Caco-2 (cell line): ENCODE measurements around the gene UBE2F. TPM values are rescaled to one million over a fixed set of nuclear protein-coding genes. Genes with fewer than 3 reads are reported as not detected.

Source experiments
- BruUV-seq: library from RNA; stranded (reverse); fragments of 400-500 nt; replicated peaks from 2 replicates; lab custom pipeline; 2021; lab: Mats Ljungman, UMichigan
- CTCF ChIA-PET: fragments of 300-600 bp; sonication (Branson Sonifier 250); formaldehyde crosslinking; loops from one replicate; lab custom pipeline; 2022; ENCODE audit warnings: antibody characterized with exemption; lab: Charles Lee
- POLR2A ChIA-PET: fragments of 300-600 bp; sonication (Branson Sonifier 250); formaldehyde crosslinking; loops from one replicate; lab custom pipeline; 2022; ENCODE audit warnings: antibody characterized with exemption; lab: Charles Lee
- DNase-seq, 2 experiments: peaks; one replicate each; pipeline versions ENCODE4 v3.0.0 to v3.0.0-alpha.2; 2020 to 2022
- H3K27me3 ChIP-seq: replicated peaks from 2 replicates; pipeline ENCODE4 v1.6.0; 2011; ENCODE audit warnings: low read length; ENCODE audit not compliant: control insufficient read depth, insufficient read depth
- H3K36me3 ChIP-seq: 2 replicates; pipeline ENCODE4 v1.5.1; 2011; ENCODE audit warnings: low read length; ENCODE audit not compliant: control insufficient read depth, insufficient read depth
- H3K4me1 ChIP-seq: fragments of 250-450 bp; sonication (Bioruptor Pico); 2 replicates; pipeline ENCODE4 v1.5.1; 2020; ENCODE audit warnings: mild to moderate bottlenecking
- H3K4me3 ChIP-seq: 2 replicates; pipeline ENCODE4 v1.5.1; 2011; ENCODE audit warnings: low read depth, mild to moderate bottlenecking, control low read depth, low read length
- H3K9me3 ChIP-seq: fragments of 250-450 bp; sonication (Bioruptor Pico); 2 replicates; pipeline ENCODE4 v1.5.1; 2020; ENCODE audit warnings: mild to moderate bottlenecking, moderate library complexity
- H3K27ac Mint-ChIP-seq: one replicate; pipeline ENCODE4 v1.8.0; 2022; ENCODE audit warnings: mixed read lengths; ENCODE audit not compliant: unreplicated experiment
- H3K27me3 Mint-ChIP-seq: one replicate; pipeline ENCODE4 v1.8.0; 2022; ENCODE audit warnings: mixed read lengths; ENCODE audit not compliant: insufficient read depth, unreplicated experiment
- H3K36me3 Mint-ChIP-seq: one replicate; pipeline ENCODE4 v1.8.0; 2022; ENCODE audit warnings: mild to moderate bottlenecking, mixed read lengths; ENCODE audit not compliant: insufficient read depth, unreplicated experiment
- H3K4me1 Mint-ChIP-seq: one replicate; pipeline ENCODE4 v1.8.0; 2022; ENCODE audit warnings: low read depth, mixed read lengths; ENCODE audit not compliant: unreplicated experiment
- H3K4me3 Mint-ChIP-seq: one replicate; pipeline ENCODE4 v1.8.0; 2022; ENCODE audit warnings: mild to moderate bottlenecking, moderate library complexity, mixed read lengths; ENCODE audit not compliant: unreplicated experiment
- H3K9me3 Mint-ChIP-seq: one replicate; pipeline ENCODE4 v1.8.0; 2022; ENCODE audit warnings: mixed read lengths; ENCODE audit not compliant: unreplicated experiment
- intact Hi-C: fragments of 100-400 bp; cut with micrococcal nuclease; formaldehyde crosslinking; loops from one replicate; pipeline ENCODE4 v1.10.0; 2022; ENCODE audit not compliant: unreplicated experiment
- total RNA-seq: library from RNA; stranded (reverse); gene quantifications from 2 replicates; pipeline ENCODE4 v1.2.3, GENCODE V29; 2022
- TF ChIP-seq, protein P1 (sequence below), 2 experiments: fragments of 200-600 bp in 1 of 2; IDR thresholded peaks; 1 replicate in 1 of 2; 2 replicates in 1 of 2; pipeline versions ENCODE4 v1.5.1 to v1.8.0; 2011 to 2022; ENCODE audit warnings: antibody characterized with exemption in 1 of 2, control low read depth in 1 of 2, inconsistent platforms in 1 of 2, low read depth in 1 of 2, low read length in 1 of 2, mild to moderate bottlenecking in 1 of 2, moderate library complexity in 1 of 2; ENCODE audit not compliant: insufficient read depth in 1 of 2, severe bottlenecking in 1 of 2, unreplicated experiment in 1 of 2

Gene UBE2F
- total RNA-seq, 1 experiment from 2014 or later: 38.9 TPM

GRCh38 chr2:238038203-238038602 lies 71.4 kb downstream of the UBE2F start:
- Histone ChIP-seq H3K4me1 (no peaks in the 10 kb centered on the region), H3K9me3 (no peaks in the 10 kb centered on the region), H3K36me3 (no peaks in the 10 kb centered on the region), H3K4me3 (no peak overlapping the region), H3K27me3 (no peaks in the 10 kb centered on the region)
- peaks cover 25% of the 10 kb centered on the region for H3K36me3 Mint-ChIP-seq
- TF ChIP-seq, protein P1, sequence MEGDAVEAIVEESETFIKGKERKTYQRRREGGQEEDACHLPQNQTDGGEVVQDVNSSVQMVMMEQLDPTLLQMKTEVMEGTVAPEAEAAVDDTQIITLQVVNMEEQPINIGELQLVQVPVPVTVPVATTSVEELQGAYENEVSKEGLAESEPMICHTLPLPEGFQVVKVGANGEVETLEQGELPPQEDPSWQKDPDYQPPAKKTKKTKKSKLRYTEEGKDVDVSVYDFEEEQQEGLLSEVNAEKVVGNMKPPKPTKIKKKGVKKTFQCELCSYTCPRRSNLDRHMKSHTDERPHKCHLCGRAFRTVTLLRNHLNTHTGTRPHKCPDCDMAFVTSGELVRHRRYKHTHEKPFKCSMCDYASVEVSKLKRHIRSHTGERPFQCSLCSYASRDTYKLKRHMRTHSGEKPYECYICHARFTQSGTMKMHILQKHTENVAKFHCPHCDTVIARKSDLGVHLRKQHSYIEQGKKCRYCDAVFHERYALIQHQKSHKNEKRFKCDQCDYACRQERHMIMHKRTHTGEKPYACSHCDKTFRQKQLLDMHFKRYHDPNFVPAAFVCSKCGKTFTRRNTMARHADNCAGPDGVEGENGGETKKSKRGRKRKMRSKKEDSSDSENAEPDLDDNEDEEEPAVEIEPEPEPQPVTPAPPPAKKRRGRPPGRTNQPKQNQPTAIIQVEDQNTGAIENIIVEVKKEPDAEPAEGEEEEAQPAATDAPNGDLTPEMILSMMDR (IDR thresholded peaks at IDR 0.05; ENCODE audit: insufficient read depth in 1 of 2, low read depth in 1 of 2, low read length in 1 of 2, severe bottlenecking in 1 of 2, unreplicated experiment in 1 of 2): no peak
- H3K27me3 Mint-ChIP-seq: no peaks in the 10 kb centered on the region
- BruUV-seq: no TSS peak
- DNase-seq: no peak
- no peak overlapping the region for H3K4me3 Mint-ChIP-seq
- ChIA-PET POLR2A (no interaction called here), CTCF (no interaction called here)
- H3K9me3 Mint-ChIP-seq: no peaks in the 10 kb centered on the region
- H3K4me1 Mint-ChIP-seq: no peaks in the 10 kb centered on the region
- intact Hi-C loops: no loop called here
- H3K27ac Mint-ChIP-seq: no peak overlapping the region

GRCh38 chr2:238039151-238039550 lies 72.3 kb downstream of the UBE2F start:
- peaks cover 25% of the 10 kb centered on the region for H3K36me3 Mint-ChIP-seq

GRCh38 chr2:238039985-238040384 lies 73.2 kb downstream of the UBE2F start:
- no peak for DNase-seq
- Mint-ChIP-seq H3K36me3 (peaks cover 22% of the 10 kb centered on the region), H3K4me3 (no peak overlapping the region), H3K27me3 (no peaks in the 10 kb centered on the region), H3K27ac (no peak overlapping the region), H3K9me3 (no peaks in the 10 kb centered on the region), H3K4me1 (no peaks in the 10 kb centered on the region)
- BruUV-seq: no TSS peak
- Histone ChIP-seq H3K4me3 (no peak overlapping the region), H3K9me3 (no peaks in the 10 kb centered on the region), H3K27me3 (no peaks in the 10 kb centered on the region), H3K4me1 (no peaks in the 10 kb centered on the region), H3K36me3 (no peaks in the 10 kb centered on the region)
- ChIA-PET POLR2A (no interaction called here), CTCF (no interaction called here)
- TF ChIP-seq, protein P1 (IDR thresholded peaks at IDR 0.05; ENCODE audit: insufficient read depth in 1 of 2, low read depth in 1 of 2, low read length in 1 of 2, severe bottlenecking in 1 of 2, unreplicated experiment in 1 of 2): no peak
- intact Hi-C loops: no loop called here

More at GRCh38 chr2:238039151-238039550, 72.3 kb downstream of the UBE2F start:
- H3K4me3 ChIP-seq: no peak overlapping the region
- Mint-ChIP-seq H3K27me3 (no peaks in the 10 kb centered on the region), H3K27ac (no peak overlapping the region), H3K4me1 (no peaks in the 10 kb centered on the region), H3K9me3 (no peaks in the 10 kb centered on the region), H3K4me3 (no peak overlapping the region)
- BruUV-seq: no TSS peak
- no peaks in the 10 kb centered on the region for H3K36me3 ChIP-seq
- POLR2A ChIA-PET: no interaction called here
- H3K9me3 ChIP-seq: no peaks in the 10 kb centered on the region
- intact Hi-C loops: no loop called here
- TF ChIP-seq, protein P1 (IDR thresholded peaks at IDR 0.05; ENCODE audit: insufficient read depth in 1 of 2, low read depth in 1 of 2, low read length in 1 of 2, severe bottlenecking in 1 of 2, unreplicated experiment in 1 of 2): no peak
- CTCF ChIA-PET: no interaction called here
- no peak for DNase-seq
- no peaks in the 10 kb centered on the region for H3K4me1 ChIP-seq
- H3K27me3 ChIP-seq: no peaks in the 10 kb centered on the region
